ENCODE data around the gene SARM1. TPM values are rescaled to one million over a fixed set of nuclear protein-coding genes. Genes with fewer than 3 reads are reported as not detected.
A peak's percentile ranks its signal among the peaks of the same experiment; 100 is the strongest.

The SARM1 gene
- total RNA-seq, 2 experiments from 2014 or later, result 17.2 to 17.5 TPM

GRCh38 chr17:28394337-28395116 is 23.0 kb downstream of the SARM1 start:
- Mint-ChIP-seq H3K4me3 (no peak overlapping the region), H3K9me3 (no peaks in the 10 kb centered on the region)

GRCh38 chr17:28395426-28395825 is 23.9 kb downstream of the SARM1 start:
- H3K4me1 Mint-ChIP-seq, result peaks cover 2% of the 10 kb centered on the region
- no peaks in the 10 kb centered on the region for H3K9me3 Mint-ChIP-seq
- H3K27me3 Mint-ChIP-seq, result no peaks in the 10 kb centered on the region
- H3K27ac Mint-ChIP-seq, result no peak overlapping the region
- no peak overlapping the region for H3K4me3 Mint-ChIP-seq
- POLR2A ChIA-PET, result interaction anchor here (1.9 to 2.6 kb wide), 2 partner anchors 10 to 11 kb away, joined by 6 to 7 read pairs; partner anchors contain the start of gene SLC46A1
- CTCF ChIA-PET, result no interaction called here
- H3K36me3 Mint-ChIP-seq (ENCODE audit: low read depth), result peaks cover 29% of the 10 kb centered on the region
- no peak for DNase-seq

More at GRCh38 chr17:28394337-28395116, 23.0 kb downstream of the SARM1 start:
- CTCF ChIA-PET, result interaction anchor here (1.3 kb wide), 1 partner anchor 22 kb away, joined by 3 read pairs; no protein-coding TSS in a partner anchor
- peaks cover 38% of the 10 kb centered on the region for H3K36me3 Mint-ChIP-seq (ENCODE audit: low read depth)
- H3K27me3 Mint-ChIP-seq, result no peaks in the 10 kb centered on the region
- POLR2A ChIA-PET, result interaction anchor here (1.8 to 2.6 kb wide), 3 partner anchors 10 to 37 kb away, joined by 5 to 7 read pairs (median 6); partner anchors contain the start of genes POLDIP2 and SLC46A1
- H3K27ac Mint-ChIP-seq, result no peak overlapping the region
- H3K4me1 Mint-ChIP-seq, result peaks cover 2% of the 10 kb centered on the region
- no peak for DNase-seq

- H3K27me3 Mint-ChIP-seq, result no peaks in the 10 kb centered on the region
- no peak overlapping the region for H3K27ac Mint-ChIP-seq
- H3K4me3 Mint-ChIP-seq, result no peak overlapping the region
- ChIA-PET POLR2A (interaction anchor here (1.1 to 1.9 kb wide), 2 partner anchors 10 to 38 kb away, joined by 3 to 6 read pairs; partner anchors contain the start of gene SLC46A1), CTCF (no interaction called here)
- no peak for DNase-seq
- peaks cover 2% of the 10 kb centered on the region for H3K4me1 Mint-ChIP-seq
- no peaks in the 10 kb centered on the region for H3K9me3 Mint-ChIP-seq
- H3K36me3 Mint-ChIP-seq (ENCODE audit: low read depth), result peaks cover 26% of the 10 kb centered on the region
Measured at GRCh38 chr17:28395968-28396367, 24.5 kb downstream of the SARM1 start.

GRCh38 chr17:28396635-28397239 is 25.2 kb downstream of the SARM1 start:
- DNase-seq, result no peak
- POLR2A ChIA-PET, result interaction anchor here (1.1 to 1.9 kb wide), 2 partner anchors 9 to 39 kb away, joined by 3 to 6 read pairs; partner anchors contain the start of gene SLC46A1
- Mint-ChIP-seq H3K4me1 (peaks cover 3% of the 10 kb centered on the region), H3K36me3 (ENCODE audit: low read depth) (peaks cover 20% of the 10 kb centered on the region), H3K9me3 (no peaks in the 10 kb centered on the region), H3K27ac (no peak overlapping the region), H3K27me3 (no peaks in the 10 kb centered on the region), H3K4me3 (no peak overlapping the region)
- CTCF ChIA-PET, result interaction anchor here (1.5 kb wide), 1 partner anchor 20 kb away, joined by 5 read pairs; no protein-coding TSS in a partner anchor

GRCh38 chr17:28397275-28397674 is 25.8 kb downstream of the SARM1 start:
- CTCF ChIA-PET, result interaction anchor here (1.5 kb wide), 1 partner anchor 19 kb away, joined by 5 read pairs; no protein-coding TSS in a partner anchor
- no peaks in the 10 kb centered on the region for H3K9me3 Mint-ChIP-seq
- H3K36me3 Mint-ChIP-seq (ENCODE audit: low read depth), result peaks cover 20% of the 10 kb centered on the region
- H3K4me3 Mint-ChIP-seq, result no peak overlapping the region
- no peak overlapping the region for H3K27ac Mint-ChIP-seq
- peaks cover 9% of the 10 kb centered on the region for H3K4me1 Mint-ChIP-seq
- DNase-seq, result no peak
- POLR2A ChIA-PET, result no interaction called here
- no peaks in the 10 kb centered on the region for H3K27me3 Mint-ChIP-seq

- Mint-ChIP-seq H3K27me3 (no peaks in the 10 kb centered on the region), H3K9me3 (no peaks in the 10 kb centered on the region), H3K27ac (no peak overlapping the region), H3K4me3 (no peak overlapping the region), H3K4me1 (peaks cover 9% of the 10 kb centered on the region), H3K36me3 (ENCODE audit: low read depth) (peaks cover 16% of the 10 kb centered on the region)
- DNase-seq, result no peak
- ChIA-PET POLR2A (no interaction called here), CTCF (interaction anchor here (1.5 kb wide), 1 partner anchor 19 kb away, joined by 5 read pairs; no protein-coding TSS in a partner anchor)
Measured at GRCh38 chr17:28397687-28398279, 26.3 kb downstream of the SARM1 start.

GRCh38 chr17:28398280-28398981 is 26.9 kb downstream of the SARM1 start:
- no peak for DNase-seq
- Mint-ChIP-seq H3K36me3 (ENCODE audit: low read depth) (peaks cover 16% of the 10 kb centered on the region), H3K9me3 (no peaks in the 10 kb centered on the region), H3K27me3 (no peaks in the 10 kb centered on the region), H3K27ac (no peak overlapping the region), H3K4me1 (peaks cover 9% of the 10 kb centered on the region), H3K4me3 (no peak overlapping the region)
- CTCF ChIA-PET, result no interaction called here
- POLR2A ChIA-PET, result no interaction called here

GRCh38 chr17:28399808-28400207 is 28.3 kb downstream of the SARM1 start:
- Mint-ChIP-seq H3K27ac (no peak overlapping the region), H3K36me3 (ENCODE audit: low read depth) (peaks cover 12% of the 10 kb centered on the region), H3K4me3 (no peak overlapping the region), H3K4me1 (peaks cover 9% of the 10 kb centered on the region), H3K9me3 (no peaks in the 10 kb centered on the region), H3K27me3 (no peaks in the 10 kb centered on the region)
- POLR2A ChIA-PET, result interaction anchor here (0.6 to 0.7 kb wide), 2 partner anchors 10 to 43 kb away, joined by 3 read pairs; partner anchors contain the start of gene POLDIP2
- CTCF ChIA-PET, result interaction anchor here (1.6 kb wide), 1 partner anchor 17 kb away, joined by 5 read pairs; no protein-coding TSS in a partner anchor
- no peak for DNase-seq

GRCh38 chr17:28402224-28402630 is 30.7 kb downstream of the SARM1 start:
- Mint-ChIP-seq H3K27me3 (peaks cover 4% of the 10 kb centered on the region), H3K27ac (no peak overlapping the region), H3K9me3 (no peaks in the 10 kb centered on the region), H3K36me3 (ENCODE audit: low read depth) (peaks cover 7% of the 10 kb centered on the region), H3K4me1 (peaks cover 13% of the 10 kb centered on the region), H3K4me3 (no peak overlapping the region)
- no peak for DNase-seq
- ChIA-PET CTCF (no interaction called here), POLR2A (interaction anchor here (1.8 kb wide), 1 partner anchor 8 kb away, joined by 4 read pairs; no protein-coding TSS in a partner anchor)

GRCh38 chr17:28402844-28403243 is 31.4 kb downstream of the SARM1 start:
- POLR2A ChIA-PET, result no interaction called here
- peaks cover 7% of the 10 kb centered on the region for H3K36me3 Mint-ChIP-seq (ENCODE audit: low read depth)
- DNase-seq, result no peak

GRCh38 chr17:28404007-28404406 is 32.5 kb downstream of the SARM1 start:
- Mint-ChIP-seq H3K4me3 (no peak overlapping the region), H3K27ac (no peak overlapping the region), H3K27me3 (peaks cover 11% of the 10 kb centered on the region), H3K36me3 (ENCODE audit: low read depth) (no peaks in the 10 kb centered on the region), H3K9me3 (no peaks in the 10 kb centered on the region), H3K4me1 (peaks cover 13% of the 10 kb centered on the region)
- POLR2A ChIA-PET, result interaction anchor here (1.9 kb wide), 1 partner anchor 19 kb away, joined by 11 read pairs; no protein-coding TSS in a partner anchor
- CTCF ChIA-PET, result interaction anchor here (1.4 kb wide), 1 partner anchor 13 kb away, joined by 9 read pairs; no protein-coding TSS in a partner anchor
- DNase-seq, result no peak

More at GRCh38 chr17:28402844-28403243, 31.4 kb downstream of the SARM1 start:
- CTCF ChIA-PET, result no interaction called here
- H3K27ac Mint-ChIP-seq, result no peak overlapping the region
- H3K27me3 Mint-ChIP-seq, result peaks cover 5% of the 10 kb centered on the region
- no peaks in the 10 kb centered on the region for H3K9me3 Mint-ChIP-seq
- H3K4me3 Mint-ChIP-seq, result no peak overlapping the region
- H3K4me1 Mint-ChIP-seq, result peaks cover 13% of the 10 kb centered on the region

- DNase-seq, result no peak
- Mint-ChIP-seq H3K27me3 (peaks cover 11% of the 10 kb centered on the region), H3K4me1 (peaks cover 13% of the 10 kb centered on the region), H3K27ac (no peak overlapping the region), H3K36me3 (ENCODE audit: low read depth) (no peaks in the 10 kb centered on the region), H3K4me3 (peak overlapping the region; percentile 16), H3K9me3 (no peaks in the 10 kb centered on the region)
- POLR2A ChIA-PET, result interaction anchor here (1.9 kb wide), 1 partner anchor 20 kb away, joined by 11 read pairs; no protein-coding TSS in a partner anchor
- CTCF ChIA-PET, result interaction anchor here (1.4 kb wide), 1 partner anchor 12 kb away, joined by 9 read pairs; no protein-coding TSS in a partner anchor
Measured at GRCh38 chr17:28404461-28404811, 32.9 kb downstream of the SARM1 start.

All from activated CD4-positive, alpha-beta memory T cell treated with anti-CD3 and anti-CD28 coated beads, Interleukin-2, amount 10 ng/mL, durations not matched to agents 7 days and 5 days (primary cell).